Loucy (cell line): Measurements from ENCODE around the gene SCRT2.

ENCODE experiments used
- CTCF ChIP-seq: fragments of 200-600 bp; sonication (generic); conservative IDR thresholded peaks from 2 replicates; pipeline ENCODE4 v1.5.1; 2014; ENCODE audit warnings: mild to moderate bottlenecking, antibody characterized with exemption, low read length
- EZH2phosphoT487 ChIP-seq: fragments of 200-600 bp; IDR thresholded peaks from 2 replicates; pipeline ENCODE4 v1.6.1; 2018; ENCODE audit warnings: antibody characterized with exemption, mild to moderate bottlenecking, moderate library complexity, borderline replicate concordance

- TF ChIP-seq CTCF: no peak
- TF ChIP-seq EZH2phosphoT487: no peak
These were observed 26.0 kb upstream of the SCRT2 start for GRCh38 chr20:701401-702129.
